ENCODE results near the gene NUCKS1. TPM values are rescaled to one million over a fixed set of nuclear protein-coding genes. Genes with fewer than 3 reads are reported as not detected.

The NUCKS1 gene
- total RNA-seq, 1 experiment from 2014 or later: 276 TPM

- intact Hi-C loops (cut with micrococcal nuclease; ENCODE audit: unreplicated experiment): no loop called here
- H3K27ac Mint-ChIP-seq (ENCODE audit: unreplicated experiment): no peak overlapping the region
- CTCF ChIA-PET: interaction anchor here (1.4 kb wide), 1 partner anchor 190 kb away, joined by 4 read pairs; no protein-coding TSS in a partner anchor
Observed at GRCh38 chr1:205787287-205787916, 37.4 kb upstream of the NUCKS1 start.

DNA sequence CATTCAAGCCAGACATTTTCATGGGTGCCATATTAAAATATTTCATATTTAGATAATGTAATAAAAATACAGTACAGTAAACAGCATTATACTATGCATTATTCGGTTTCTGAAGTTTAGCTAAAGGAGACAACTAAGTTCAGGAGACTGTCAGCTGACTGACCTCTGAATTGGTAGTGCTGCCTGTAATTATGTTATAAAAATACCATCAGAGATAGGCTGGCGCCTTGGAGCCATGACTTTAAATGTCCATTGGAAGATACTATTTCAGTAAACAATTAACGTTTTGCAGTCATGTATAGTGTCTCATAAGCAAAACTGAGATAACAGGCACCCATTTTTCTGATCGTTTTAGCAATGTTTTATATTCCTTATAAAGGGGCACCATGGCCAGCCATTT lies 36.6 kb upstream of the NUCKS1 start:
- no peaks in the 10 kb centered on the region for H3K9me3 Mint-ChIP-seq (ENCODE audit: low read depth, unreplicated experiment)
- intact Hi-C loops (cut with micrococcal nuclease; ENCODE audit: unreplicated experiment): no loop called here
- no peaks in the 10 kb centered on the region for H3K4me1 Mint-ChIP-seq (ENCODE audit: low read depth, unreplicated experiment)
- CTCF ChIA-PET: interaction anchor here (1.0 kb wide), 1 partner anchor 270 kb away, joined by 4 read pairs; no protein-coding TSS in a partner anchor
- no peak overlapping the region for H3K4me3 Mint-ChIP-seq (ENCODE audit: low read depth, unreplicated experiment)
- no peaks in the 10 kb centered on the region for H3K36me3 Mint-ChIP-seq (ENCODE audit: insufficient read depth, unreplicated experiment)
- no TSS peak for BruUV-seq (replicated peaks)
- H3K27me3 Mint-ChIP-seq (ENCODE audit: unreplicated experiment): no peaks in the 10 kb centered on the region
- DNase-seq: no peak
- no peak for TF ChIP-seq CTCF (IDR thresholded peaks at IDR 0.05; ENCODE audit: unreplicated experiment)
- H3K27ac Mint-ChIP-seq (ENCODE audit: unreplicated experiment): no peak overlapping the region

More at GRCh38 chr1:205787287-205787916, 37.4 kb upstream of the NUCKS1 start:
- H3K27me3 Mint-ChIP-seq (ENCODE audit: unreplicated experiment): no peaks in the 10 kb centered on the region
- TF ChIP-seq CTCF (IDR thresholded peaks at IDR 0.05; ENCODE audit: unreplicated experiment): no peak
- H3K36me3 Mint-ChIP-seq (ENCODE audit: insufficient read depth, unreplicated experiment): no peaks in the 10 kb centered on the region
- H3K4me3 Mint-ChIP-seq (ENCODE audit: low read depth, unreplicated experiment): no peak overlapping the region
- H3K4me1 Mint-ChIP-seq (ENCODE audit: low read depth, unreplicated experiment): no peaks in the 10 kb centered on the region
- no peak for DNase-seq
- H3K9me3 Mint-ChIP-seq (ENCODE audit: low read depth, unreplicated experiment): no peaks in the 10 kb centered on the region
- BruUV-seq (replicated peaks): no TSS peak

DNA sequence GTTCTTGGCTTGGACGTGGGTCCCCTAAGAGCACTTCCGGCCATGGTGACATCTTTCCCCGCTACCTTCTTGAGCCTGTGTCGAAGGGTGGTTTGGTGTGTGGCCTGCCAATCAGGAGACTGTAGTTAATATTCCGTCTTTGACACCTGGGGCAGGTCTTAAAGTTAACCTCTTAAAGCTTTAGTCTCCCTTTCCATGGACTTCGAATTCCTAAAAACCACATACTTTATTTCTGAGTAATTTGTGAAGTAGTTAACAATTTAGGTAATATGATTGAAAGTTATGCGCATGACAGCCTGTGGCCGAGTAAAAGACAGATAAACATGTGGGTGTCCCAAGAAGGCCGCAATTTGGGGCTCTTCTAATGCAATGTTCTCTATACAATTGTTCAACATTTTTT lies 35.5 kb upstream of the NUCKS1 start:
- H3K9me3 Mint-ChIP-seq (ENCODE audit: low read depth, unreplicated experiment): no peaks in the 10 kb centered on the region
- H3K27me3 Mint-ChIP-seq (ENCODE audit: unreplicated experiment): no peaks in the 10 kb centered on the region
- BruUV-seq (replicated peaks): no TSS peak
- H3K27ac Mint-ChIP-seq (ENCODE audit: unreplicated experiment): no peak overlapping the region
- intact Hi-C loops (cut with micrococcal nuclease; ENCODE audit: unreplicated experiment): no loop called here
- CTCF ChIA-PET: no interaction called here
- H3K4me1 Mint-ChIP-seq (ENCODE audit: low read depth, unreplicated experiment): no peaks in the 10 kb centered on the region
- no peak overlapping the region for H3K4me3 Mint-ChIP-seq (ENCODE audit: low read depth, unreplicated experiment)
- TF ChIP-seq CTCF (IDR thresholded peaks at IDR 0.05; ENCODE audit: unreplicated experiment): no peak
- no peaks in the 10 kb centered on the region for H3K36me3 Mint-ChIP-seq (ENCODE audit: insufficient read depth, unreplicated experiment)
- no peak for DNase-seq

DNA sequence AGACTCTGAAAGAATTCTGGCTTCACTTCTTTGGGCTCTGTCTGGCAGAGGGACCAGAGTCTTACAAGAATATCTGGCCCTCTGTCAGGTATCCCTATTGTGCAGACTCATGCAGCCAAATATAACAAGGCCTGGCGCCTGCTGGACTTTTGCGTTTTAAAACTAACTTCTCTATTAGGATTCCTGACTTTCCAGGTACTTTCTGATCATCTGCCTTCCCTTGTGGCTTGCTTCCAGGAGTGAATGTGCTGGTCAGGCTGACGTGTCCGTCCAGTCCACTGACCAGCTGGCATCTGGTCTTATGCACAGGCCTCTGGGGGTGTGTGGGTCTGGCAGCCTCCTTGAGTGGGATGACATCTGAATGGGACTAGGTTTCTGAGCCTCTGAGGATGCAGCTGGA lies 33.9 kb upstream of the NUCKS1 start:
- BruUV-seq (replicated peaks): no TSS peak
- intact Hi-C loops (cut with micrococcal nuclease; ENCODE audit: unreplicated experiment): no loop called here
- Mint-ChIP-seq H3K27me3 (ENCODE audit: unreplicated experiment) (no peaks in the 10 kb centered on the region), H3K9me3 (ENCODE audit: low read depth, unreplicated experiment) (no peaks in the 10 kb centered on the region), H3K4me1 (ENCODE audit: low read depth, unreplicated experiment) (no peaks in the 10 kb centered on the region), H3K36me3 (ENCODE audit: insufficient read depth, unreplicated experiment) (no peaks in the 10 kb centered on the region), H3K4me3 (ENCODE audit: low read depth, unreplicated experiment) (no peak overlapping the region), H3K27ac (ENCODE audit: unreplicated experiment) (no peak overlapping the region)
- DNase-seq: no peak
- CTCF ChIA-PET: interaction anchor here (0.5 kb wide), 1 partner anchor 1497 kb away, joined by 5 read pairs; no protein-coding TSS in a partner anchor
- TF ChIP-seq CTCF (IDR thresholded peaks at IDR 0.05; ENCODE audit: unreplicated experiment): no peak

All from Calu3 (cell line).